Loucy (cell line): ENCODE results near the gene TM4SF1.

Experiments
- H2AFZ ChIP-seq: fragments of 200-600 bp; sonication (generic); 2 replicates; pipeline ENCODE4 v1.6.0; 2016; ENCODE audit warnings: antibody characterized with exemption, mild to moderate bottlenecking, low read length, moderate library complexity
- H3F3A ChIP-seq: fragments of 200-600 bp; 2 replicates; pipeline ENCODE4 v1.6.0; 2016; ENCODE audit warnings: antibody characterized with exemption, low read depth, mild to moderate bottlenecking
- H3K27me3 ChIP-seq: fragments of 200-600 bp; sonication (generic); 2 replicates; pipeline ENCODE4 v1.6.1; 2014; ENCODE audit warnings: low read length, mild to moderate bottlenecking; ENCODE audit not compliant: insufficient read depth, poor library complexity, severe bottlenecking
- H3K36me3 ChIP-seq: fragments of 200-600 bp; sonication (generic); 2 replicates; pipeline ENCODE4 v1.6.1; 2016; ENCODE audit warnings: low read length; ENCODE audit not compliant: insufficient read depth
- H3K4me1 ChIP-seq: fragments of 200-600 bp; sonication (generic); 2 replicates; pipeline ENCODE4 v1.5.1; 2014; ENCODE audit warnings: low read length, mild to moderate bottlenecking; ENCODE audit not compliant: insufficient read depth, poor library complexity, severe bottlenecking
- H3K4me2 ChIP-seq: fragments of 200-600 bp; sonication (generic); 2 replicates; pipeline ENCODE4 v1.6.0; 2014; ENCODE audit warnings: antibody characterized with exemption, low read length, low read depth, mild to moderate bottlenecking; ENCODE audit not compliant: poor library complexity, severe bottlenecking
- H3K4me3 ChIP-seq: fragments of 200-600 bp; sonication (generic); 2 replicates; pipeline ENCODE4 v1.5.1; 2014; ENCODE audit warnings: low read length, mild to moderate bottlenecking, mixed read lengths; ENCODE audit not compliant: poor library complexity, severe bottlenecking
- H3K79me2 ChIP-seq: fragments of 200-600 bp; sonication (generic); 2 replicates; pipeline ENCODE4 v1.6.1; 2014; ENCODE audit warnings: low read length; ENCODE audit not compliant: insufficient read depth
- H3K9ac ChIP-seq: fragments of 200-600 bp; sonication (generic); 2 replicates; pipeline ENCODE4 v1.6.0; 2014; ENCODE audit warnings: mild to moderate bottlenecking, low read depth, low read length, moderate library complexity; ENCODE audit not compliant: poor library complexity, severe bottlenecking
- H3K9me2 ChIP-seq: fragments of 200-600 bp; sonication (generic); replicated peaks from 2 replicates; pipeline ENCODE4 v1.6.1; 2016; ENCODE audit warnings: low read depth, low read length, mixed read lengths
- H3K9me3 ChIP-seq: fragments of 200-600 bp; sonication (generic); 2 replicates; pipeline ENCODE4 v1.6.1; 2014; ENCODE audit warnings: mild to moderate bottlenecking, antibody characterized with exemption, low read length, low read depth; ENCODE audit not compliant: insufficient read depth
- H4K20me1 ChIP-seq: fragments of 200-600 bp; sonication (generic); 2 replicates; pipeline ENCODE4 v1.6.0; 2014; ENCODE audit warnings: antibody characterized with exemption, low read length, mild to moderate bottlenecking; ENCODE audit not compliant: insufficient read depth, poor library complexity, severe bottlenecking
- EZH2phosphoT487 ChIP-seq: fragments of 200-600 bp; IDR thresholded peaks from 2 replicates; pipeline ENCODE4 v1.6.1; 2018; ENCODE audit warnings: antibody characterized with exemption, mild to moderate bottlenecking, moderate library complexity, borderline replicate concordance
- TF ChIP-seq, protein P1 (sequence below): fragments of 200-600 bp; sonication (generic); conservative IDR thresholded peaks from 2 replicates; pipeline ENCODE4 v1.5.1; 2014; ENCODE audit warnings: mild to moderate bottlenecking, antibody characterized with exemption, low read length

TM4SF1 gene

DNA sequence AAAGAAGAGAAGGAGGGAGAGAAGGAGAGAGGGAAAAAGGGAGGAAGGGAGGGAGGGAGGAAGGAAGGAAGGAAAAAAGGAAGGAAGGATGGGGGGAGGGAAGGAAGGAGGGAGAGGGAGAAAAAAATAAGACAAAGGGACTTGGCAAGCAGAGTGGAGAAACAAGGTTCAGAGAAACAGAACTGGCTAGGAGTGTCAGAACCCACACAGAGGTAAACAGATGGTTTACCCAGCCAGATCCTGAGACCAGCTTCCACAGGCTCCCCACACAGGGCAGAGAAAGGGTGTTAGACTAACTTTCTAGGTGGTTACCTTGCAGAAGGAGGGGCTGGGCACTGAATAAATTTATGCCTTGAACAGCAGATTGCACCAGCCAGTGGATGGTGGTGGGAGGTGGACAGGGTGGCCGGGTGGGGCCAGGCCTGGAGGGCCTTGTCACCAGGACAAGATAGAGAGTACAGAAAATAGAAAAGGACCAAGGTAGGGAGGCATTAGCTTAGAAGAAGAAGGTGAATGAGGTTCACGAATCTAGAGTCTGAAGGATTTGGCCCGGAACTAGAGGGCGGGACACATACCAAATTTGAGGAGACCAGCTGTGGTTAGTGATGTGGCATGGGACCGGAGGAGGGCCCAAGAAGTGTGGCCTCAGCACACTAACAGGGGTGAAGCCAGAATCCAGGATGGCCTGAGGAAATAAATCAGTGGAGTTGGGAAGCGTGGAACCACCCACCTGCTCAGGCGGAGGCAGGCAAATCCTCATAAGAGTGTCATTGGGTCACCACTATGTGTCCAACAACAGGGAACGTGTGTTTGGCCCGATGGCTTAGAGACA is 1.2 kb upstream of the TM4SF1 start:
- Histone ChIP-seq H3K4me3 (no peak overlapping the region), H3K36me3 (no peaks in the 10 kb centered on the region), H3K9me3 (no peaks in the 10 kb centered on the region), H3K9me2 (no peaks in the 10 kb centered on the region), H3K27me3 (no peaks in the 10 kb centered on the region), H2AFZ (no peak overlapping the region), H3K9ac (no peak overlapping the region), H3F3A (no peaks in the 10 kb centered on the region), H4K20me1 (no peaks in the 10 kb centered on the region), H3K4me1 (no peaks in the 10 kb centered on the region), H3K4me2 (no peak overlapping the region), H3K79me2 (no peaks in the 10 kb centered on the region)
- no peak for TF ChIP-seq EZH2phosphoT487
- TF ChIP-seq, protein P1, sequence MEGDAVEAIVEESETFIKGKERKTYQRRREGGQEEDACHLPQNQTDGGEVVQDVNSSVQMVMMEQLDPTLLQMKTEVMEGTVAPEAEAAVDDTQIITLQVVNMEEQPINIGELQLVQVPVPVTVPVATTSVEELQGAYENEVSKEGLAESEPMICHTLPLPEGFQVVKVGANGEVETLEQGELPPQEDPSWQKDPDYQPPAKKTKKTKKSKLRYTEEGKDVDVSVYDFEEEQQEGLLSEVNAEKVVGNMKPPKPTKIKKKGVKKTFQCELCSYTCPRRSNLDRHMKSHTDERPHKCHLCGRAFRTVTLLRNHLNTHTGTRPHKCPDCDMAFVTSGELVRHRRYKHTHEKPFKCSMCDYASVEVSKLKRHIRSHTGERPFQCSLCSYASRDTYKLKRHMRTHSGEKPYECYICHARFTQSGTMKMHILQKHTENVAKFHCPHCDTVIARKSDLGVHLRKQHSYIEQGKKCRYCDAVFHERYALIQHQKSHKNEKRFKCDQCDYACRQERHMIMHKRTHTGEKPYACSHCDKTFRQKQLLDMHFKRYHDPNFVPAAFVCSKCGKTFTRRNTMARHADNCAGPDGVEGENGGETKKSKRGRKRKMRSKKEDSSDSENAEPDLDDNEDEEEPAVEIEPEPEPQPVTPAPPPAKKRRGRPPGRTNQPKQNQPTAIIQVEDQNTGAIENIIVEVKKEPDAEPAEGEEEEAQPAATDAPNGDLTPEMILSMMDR: no peak

DNA sequence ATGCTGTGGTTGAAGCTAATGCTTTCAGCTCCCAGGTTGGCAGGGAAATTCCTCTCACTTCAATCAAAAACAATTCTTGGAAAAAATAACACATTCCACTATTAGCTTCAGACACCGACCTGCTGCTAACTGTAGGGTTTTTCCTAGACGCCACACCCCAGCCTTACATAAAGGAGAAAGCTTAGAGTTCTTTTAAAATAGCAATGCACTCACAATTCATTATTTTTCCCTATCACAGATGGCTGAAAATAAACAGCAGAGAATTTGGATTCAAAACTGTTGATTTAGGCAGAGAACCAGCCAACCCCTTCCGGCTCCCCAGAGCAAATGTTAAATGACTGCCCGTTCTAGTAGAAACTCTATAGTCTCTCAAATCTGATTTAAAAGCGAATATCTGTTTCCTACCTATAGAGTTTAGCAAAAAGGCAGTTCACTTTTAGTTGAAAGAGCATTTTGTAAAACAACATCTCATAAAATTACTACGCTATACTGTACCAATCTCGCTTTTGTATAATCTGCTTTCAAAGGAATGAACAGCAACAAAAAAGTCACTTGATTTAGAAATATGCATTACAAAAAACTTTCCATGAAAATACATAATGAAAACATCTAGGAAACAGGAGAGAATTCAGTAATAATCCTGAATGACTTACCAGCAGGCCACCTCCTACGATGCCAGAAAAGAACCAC is 586 bp downstream of the TM4SF1 start:
- no peak overlapping the region for H2AFZ ChIP-seq
- no peak overlapping the region for H3K4me2 ChIP-seq

DNA sequence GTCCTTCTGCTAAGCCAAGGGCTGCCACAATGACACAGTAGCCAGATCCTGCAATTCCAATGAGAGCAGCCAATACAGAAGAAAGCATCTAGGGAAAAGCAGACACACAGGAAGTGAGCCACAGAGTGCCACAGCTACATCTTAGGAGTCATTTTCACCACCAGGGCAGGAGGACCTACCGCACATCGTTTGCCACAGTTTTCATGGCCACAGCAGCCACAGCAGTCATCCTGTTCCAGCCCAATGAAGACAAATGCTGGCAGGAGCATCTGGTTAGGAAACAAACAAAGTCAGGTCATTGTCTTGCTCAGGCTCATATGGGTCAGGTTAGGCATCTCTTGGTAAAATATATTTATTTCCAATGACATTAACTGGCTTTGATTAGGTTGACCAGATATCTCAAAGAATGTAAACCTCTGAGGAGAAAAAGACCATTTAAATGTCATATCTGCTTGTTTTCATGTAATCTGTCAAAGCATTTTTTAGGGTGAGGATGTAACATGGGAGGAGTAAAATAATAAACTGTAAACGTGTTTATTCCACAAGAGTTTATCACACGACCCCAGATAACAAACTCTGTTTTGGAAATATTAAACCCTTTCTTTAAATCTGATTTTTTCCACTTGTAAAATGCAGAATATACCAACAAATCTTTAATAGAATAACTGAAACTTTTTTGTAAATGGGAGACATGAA is 1.8 kb downstream of the TM4SF1 start:
- Histone ChIP-seq H3K4me2 (no peak overlapping the region), H3K9ac (no peak overlapping the region), H3K79me2 (no peaks in the 10 kb centered on the region), H3K36me3 (no peaks in the 10 kb centered on the region), H3F3A (no peaks in the 10 kb centered on the region), H3K4me3 (no peak overlapping the region), H3K27me3 (no peaks in the 10 kb centered on the region), H2AFZ (no peak overlapping the region), H3K9me2 (no peaks in the 10 kb centered on the region), H4K20me1 (no peaks in the 10 kb centered on the region), H3K4me1 (no peaks in the 10 kb centered on the region), H3K9me3 (no peaks in the 10 kb centered on the region)
- no peak for TF ChIP-seq EZH2phosphoT487
- TF ChIP-seq, protein P1: no peak

More for the DNA sequence above, 586 bp downstream of the TM4SF1 start:
- H3K9me3 ChIP-seq: no peaks in the 10 kb centered on the region
- no peaks in the 10 kb centered on the region for H3F3A ChIP-seq
- TF ChIP-seq, protein P1: no peak
- no peak for TF ChIP-seq EZH2phosphoT487
- no peaks in the 10 kb centered on the region for H4K20me1 ChIP-seq
- no peaks in the 10 kb centered on the region for H3K79me2 ChIP-seq
- H3K4me1 ChIP-seq: no peaks in the 10 kb centered on the region
- no peaks in the 10 kb centered on the region for H3K9me2 ChIP-seq
- no peaks in the 10 kb centered on the region for H3K36me3 ChIP-seq
- H3K4me3 ChIP-seq: no peak overlapping the region
- no peaks in the 10 kb centered on the region for H3K27me3 ChIP-seq
- H3K9ac ChIP-seq: no peak overlapping the region
